Heart left ventricle (tissue), 13 donors: ENCODE measurements around the gene TJP3.

ENCODE experiments used
- CTCF ChIP-seq, 12 donors: fragments of 200-600 bp; sonication (generic) in 4 of 12; IDR thresholded peaks; one replicate each; pipeline versions ENCODE4 v1.5.0 to v1.8.0; 2018 to 2022; ENCODE audit warnings: antibody characterized with exemption in 12 of 12, mild to moderate bottlenecking in 5 of 12
- POLR2A ChIP-seq, 2 donors: fragments of 450-650 bp; IDR thresholded peaks; one replicate each; pipeline ENCODE4 v1.6.1; 2017; ENCODE audit warnings: antibody characterized with exemption in 2 of 2, mild to moderate bottlenecking in 2 of 2, moderate library complexity in 2 of 2
- donor health status: ischemic (EF 13 %, LVEDD 7.1; RV severe dilation, severe dysfunction).
- donor health status: DM: no; HTN: yes; CAD: no.
- donor health status: DM: no; HTN: no; CAD: no.
- donor health status: ischemic (EF 25% LVEDD 6.9; RV normal size, moderate dysfunction).
- donor health status: ischemic (EF 25% LVEDD 5.7; RV mildly dilated, moderate dysfunction).
- donor health status: ischemic (EF 35%, LVEDD 5.7; RV mildly dilated, moderate dysfunction).
- donor health status: nonischemic (EF 11% LVEDD 7.7; RV severe dilation, severe dysfunction).
- donor health status: DM: yes; HTN: yes; CAD: no.
- donor health status: PGD.
- donor health status: ischemic (EF 29% LVEDD 5.4; RV normal size, mild dysfunction).
- donor health status: nonischemic (EF 23%, LVEDD 6.1; RV moderate dilation, normal function).

GRCh38 chr19:3664879-3665642, 43.1 kb upstream of the TJP3 start:
- TF ChIP-seq CTCF (IDR thresholded peaks at IDR 0.05), result no peak
- no peak for TF ChIP-seq POLR2A (IDR thresholded peaks at IDR 0.05)
